C4-2B (cell line): ENCODE measurements around the gene CENPX.
A peak's percentile ranks its signal among the peaks of the same experiment; 100 is the strongest.

Source experiments
- H3K27ac ChIP-seq: fragments of 450-650 bp; 2 replicates; pipeline ENCODE4 v1.5.1; 2017
- ZFX ChIP-seq: fragments of 450-650 bp; IDR thresholded peaks from 2 replicates; pipeline ENCODE4 v1.6.1; 2017
- TF ChIP-seq, protein P1 (sequence below): fragments of 450-650 bp; conservative IDR thresholded peaks from 2 replicates; pipeline ENCODE4 v1.5.1; 2017; ENCODE audit warnings: mild to moderate bottlenecking

The CENPX gene

DNA sequence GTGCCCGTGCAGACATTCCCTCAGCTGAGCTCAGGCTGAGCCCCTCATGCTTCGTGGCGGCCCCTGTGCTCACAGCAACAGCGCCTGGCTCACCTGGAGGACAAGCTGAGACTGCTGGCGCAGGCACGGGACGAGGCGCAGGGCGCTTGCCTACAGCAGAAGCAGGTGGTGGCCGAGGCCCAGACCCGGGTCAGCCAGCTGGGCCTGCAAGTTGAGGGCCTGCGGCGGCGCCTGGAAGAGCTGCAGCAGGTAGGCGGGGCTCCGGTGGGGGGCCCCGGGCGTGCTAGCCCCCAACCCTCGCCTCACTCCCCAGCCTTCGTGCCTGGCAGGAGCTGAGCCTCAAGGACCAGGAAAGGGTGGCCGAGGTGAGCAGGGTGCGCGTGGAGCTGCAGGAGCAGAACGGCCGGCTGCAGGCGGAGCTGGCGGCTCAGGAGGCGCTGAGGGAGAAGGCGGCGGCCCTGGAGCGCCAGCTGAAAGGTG is 7.4 kb upstream of the CENPX start:
- TF ChIP-seq, protein P1, sequence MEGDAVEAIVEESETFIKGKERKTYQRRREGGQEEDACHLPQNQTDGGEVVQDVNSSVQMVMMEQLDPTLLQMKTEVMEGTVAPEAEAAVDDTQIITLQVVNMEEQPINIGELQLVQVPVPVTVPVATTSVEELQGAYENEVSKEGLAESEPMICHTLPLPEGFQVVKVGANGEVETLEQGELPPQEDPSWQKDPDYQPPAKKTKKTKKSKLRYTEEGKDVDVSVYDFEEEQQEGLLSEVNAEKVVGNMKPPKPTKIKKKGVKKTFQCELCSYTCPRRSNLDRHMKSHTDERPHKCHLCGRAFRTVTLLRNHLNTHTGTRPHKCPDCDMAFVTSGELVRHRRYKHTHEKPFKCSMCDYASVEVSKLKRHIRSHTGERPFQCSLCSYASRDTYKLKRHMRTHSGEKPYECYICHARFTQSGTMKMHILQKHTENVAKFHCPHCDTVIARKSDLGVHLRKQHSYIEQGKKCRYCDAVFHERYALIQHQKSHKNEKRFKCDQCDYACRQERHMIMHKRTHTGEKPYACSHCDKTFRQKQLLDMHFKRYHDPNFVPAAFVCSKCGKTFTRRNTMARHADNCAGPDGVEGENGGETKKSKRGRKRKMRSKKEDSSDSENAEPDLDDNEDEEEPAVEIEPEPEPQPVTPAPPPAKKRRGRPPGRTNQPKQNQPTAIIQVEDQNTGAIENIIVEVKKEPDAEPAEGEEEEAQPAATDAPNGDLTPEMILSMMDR, result no peak
- TF ChIP-seq ZFX, result no peak
- H3K27ac ChIP-seq, result peak overlapping the region; percentile 97

DNA sequence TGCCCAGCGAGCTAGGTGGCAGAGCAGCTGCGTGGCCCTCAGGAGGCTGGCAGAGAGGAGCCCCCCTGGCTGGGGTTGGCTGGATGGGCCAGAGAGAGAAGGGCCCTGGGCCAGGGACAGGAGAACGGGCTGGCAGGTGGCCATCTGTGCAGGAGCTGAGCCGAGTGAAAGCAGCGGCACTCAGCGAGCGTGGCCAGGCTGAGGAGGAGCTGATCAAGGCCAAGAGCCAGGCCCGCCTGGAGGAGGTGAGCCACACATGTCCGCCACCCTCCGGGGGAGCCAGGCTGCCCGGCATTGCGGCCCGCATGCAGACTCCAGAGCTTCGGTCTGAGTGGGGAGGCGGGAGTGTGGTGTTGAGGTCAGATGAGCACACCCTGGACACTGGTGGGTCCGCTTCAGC is 6.7 kb upstream of the CENPX start:
- TF ChIP-seq, protein P1, result no peak
- no peak for TF ChIP-seq ZFX

DNA sequence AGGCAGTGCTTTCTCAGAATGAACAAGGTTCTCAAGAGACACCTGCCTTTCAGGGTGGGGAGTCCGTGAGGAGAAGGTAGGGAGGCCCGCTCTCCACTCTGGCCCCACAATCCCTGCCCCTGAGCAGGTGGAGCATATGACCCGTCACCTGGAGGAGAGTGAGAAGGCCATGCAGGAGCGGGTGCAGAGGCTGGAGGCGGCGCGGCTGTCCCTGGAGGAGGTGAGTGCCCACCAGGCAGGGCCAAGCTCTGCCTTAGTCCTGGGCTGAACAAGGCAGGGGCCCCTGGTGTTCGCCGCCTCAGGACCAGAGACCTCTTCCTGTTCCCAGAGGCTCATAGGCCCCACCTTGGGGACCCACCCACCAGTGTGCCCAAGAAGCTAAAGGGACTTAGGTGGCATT is 6.3 kb upstream of the CENPX start:
- H3K27ac ChIP-seq, result peak overlapping the region; percentile 97
- TF ChIP-seq, protein P1, result no peak
- no peak for TF ChIP-seq ZFX

More for the DNA sequence above, 6.7 kb upstream of the CENPX start:
- peak overlapping the region; percentile 97 for H3K27ac ChIP-seq

DNA sequence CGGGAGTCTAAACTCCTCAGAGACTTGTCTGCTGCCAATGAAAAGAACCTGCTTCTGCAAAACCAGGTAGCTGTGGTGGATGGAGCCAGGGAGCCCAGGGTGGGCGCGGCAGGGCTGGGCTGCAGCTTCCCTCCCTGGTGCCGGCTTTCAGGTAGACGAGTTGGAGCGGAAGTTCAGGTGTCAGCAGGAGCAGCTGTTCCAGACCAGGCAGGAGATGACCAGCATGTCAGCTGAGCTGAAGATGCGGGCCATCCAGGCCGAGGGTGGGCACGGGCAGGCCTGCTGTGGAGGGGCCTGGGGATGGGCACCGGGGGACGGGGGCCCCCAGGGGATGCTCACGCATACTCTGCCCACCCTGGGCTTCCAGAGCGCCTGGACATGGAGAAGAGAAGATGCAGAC is 5.6 kb upstream of the CENPX start:
- no peak overlapping the region; the same call in 1 of the 2 replicates for H3K27ac ChIP-seq
- no peak for TF ChIP-seq ZFX
- TF ChIP-seq, protein P1, result no peak

DNA sequence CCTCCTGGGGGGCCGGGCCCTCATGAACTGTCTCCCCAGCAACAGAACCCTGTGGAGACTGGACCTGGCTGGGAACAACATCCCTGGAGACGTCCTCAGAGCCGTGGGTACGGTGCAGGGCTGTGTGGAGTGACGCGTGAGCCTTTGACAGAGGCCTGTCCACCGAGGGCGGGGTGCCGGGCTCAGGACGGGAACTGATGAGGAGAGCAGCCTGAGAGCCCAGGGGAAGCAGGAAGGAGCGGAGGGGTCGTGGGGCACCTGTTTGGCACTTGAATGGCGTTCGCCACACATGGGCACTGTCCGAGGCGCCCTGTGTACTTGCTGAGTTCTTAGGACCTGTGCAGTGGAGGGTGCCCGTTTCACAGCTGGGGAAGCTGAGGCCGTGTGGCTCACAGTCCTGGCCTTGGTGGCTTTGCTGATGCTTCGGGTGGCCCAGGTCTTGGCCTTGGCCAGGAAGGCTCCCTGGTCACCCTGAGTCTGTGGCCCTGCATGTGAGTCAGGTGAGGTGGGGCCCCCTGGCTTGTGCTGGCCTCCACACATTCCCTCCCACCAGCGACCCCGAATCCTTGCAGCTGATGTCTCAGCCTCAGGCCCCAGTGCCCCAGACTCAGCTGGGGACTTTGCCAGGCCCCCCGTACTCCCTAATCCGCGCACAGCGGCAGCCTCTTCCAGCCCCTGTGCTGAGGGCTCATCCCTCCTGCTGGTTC is 2.9 kb upstream of the CENPX start:
- H3K27ac ChIP-seq, result no peak overlapping the region; the same call in 1 of the 2 replicates
- TF ChIP-seq, protein P1, result no peak
- no peak for TF ChIP-seq ZFX

DNA sequence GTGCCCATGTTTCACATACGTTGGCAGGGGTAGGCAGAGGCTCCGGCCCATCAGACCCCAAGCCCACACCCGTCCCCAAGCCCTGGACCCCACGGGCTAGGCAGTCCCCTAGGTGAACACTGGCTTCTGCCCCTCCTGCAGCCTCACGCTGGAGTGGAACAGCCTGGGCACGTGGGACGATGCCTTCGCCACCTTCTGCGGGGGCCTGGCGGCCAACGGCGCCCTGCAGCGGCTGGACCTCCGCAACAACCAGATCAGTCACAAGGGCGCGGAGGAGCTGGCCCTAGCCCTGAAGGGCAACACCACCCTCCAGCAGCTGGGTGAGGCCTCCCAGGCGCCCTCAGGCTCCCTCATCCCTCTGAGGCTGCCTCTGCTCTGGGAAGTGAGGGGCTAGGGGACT is 2.2 kb upstream of the CENPX start:
- peak overlapping the region; percentile 99; the same call in 1 of the 2 replicates for H3K27ac ChIP-seq
- TF ChIP-seq, protein P1, result no peak
- no peak for TF ChIP-seq ZFX

DNA sequence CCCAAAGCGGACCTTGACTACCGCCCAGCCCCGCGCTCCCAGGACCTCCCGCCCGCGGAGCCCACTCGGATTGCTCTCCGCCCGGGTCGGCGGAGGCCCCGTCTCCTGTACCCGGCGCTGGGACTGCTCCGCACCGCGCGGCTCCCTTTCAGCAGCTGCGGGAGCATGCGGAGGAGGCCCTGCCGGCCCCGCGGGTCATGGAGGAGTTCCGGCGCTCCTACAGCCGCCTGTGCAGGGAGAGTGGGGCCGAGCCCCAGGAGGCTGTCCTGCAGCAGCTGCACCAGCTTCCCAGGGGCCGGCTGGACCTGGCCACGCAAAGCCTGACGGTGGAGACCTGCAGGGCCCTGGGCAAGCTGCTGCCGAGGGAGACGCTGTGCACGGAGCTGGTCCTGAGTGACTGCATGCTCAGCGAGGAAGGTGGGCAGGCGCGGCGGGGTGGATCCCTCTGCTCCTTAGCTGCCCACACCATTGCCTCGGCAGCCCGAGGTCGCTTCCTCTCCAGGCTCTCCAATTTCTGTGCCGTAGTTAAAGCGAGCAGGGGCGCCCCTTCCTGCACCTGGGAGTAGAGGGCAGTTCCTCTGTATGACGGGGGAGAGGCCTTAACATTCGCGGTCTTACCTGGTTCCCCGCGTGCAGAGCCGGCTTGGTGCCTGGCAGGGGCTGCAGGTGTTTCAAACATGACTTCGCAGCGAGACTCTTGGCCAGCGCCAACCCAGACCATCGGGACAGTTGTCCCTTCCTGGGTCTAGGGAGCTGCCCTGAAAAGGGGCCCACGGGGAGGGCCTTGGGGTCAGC is 966 bp upstream of the CENPX start:
- H3K27ac ChIP-seq, result peak overlapping the region; percentile 99
- peak; percentile 81 for TF ChIP-seq ZFX
- TF ChIP-seq, protein P1, result no peak
